ENCODE results near the gene DNAH10. TPM values are rescaled to one million over a fixed set of nuclear protein-coding genes. Genes with fewer than 3 reads are reported as not detected.

The DNAH10 gene
- total RNA-seq, 1 experiment from 2014 or later = 0.14 TPM

- no peaks in the 10 kb centered on the region for H3K4me1 Mint-ChIP-seq (ENCODE audit: low read depth, unreplicated experiment)
- intact Hi-C loops (cut with micrococcal nuclease; ENCODE audit: unreplicated experiment) = no loop called here
- peaks cover 5% of the 10 kb centered on the region for H3K36me3 Mint-ChIP-seq (ENCODE audit: insufficient read depth, unreplicated experiment)
- DNase-seq = no peak
- CTCF ChIA-PET = no interaction called here
- H3K27me3 Mint-ChIP-seq (ENCODE audit: unreplicated experiment) = peaks cover 45% of the 10 kb centered on the region
- no peak overlapping the region for H3K4me3 Mint-ChIP-seq (ENCODE audit: low read depth, unreplicated experiment)
- TF ChIP-seq CTCF (IDR thresholded peaks at IDR 0.05; ENCODE audit: unreplicated experiment) = no peak
- no peaks in the 10 kb centered on the region for H3K9me3 Mint-ChIP-seq (ENCODE audit: low read depth, unreplicated experiment)
- H3K27ac Mint-ChIP-seq (ENCODE audit: unreplicated experiment) = no peak overlapping the region
- no TSS peak for BruUV-seq (replicated peaks)
Measured at GRCh38 chr12:123916729-123917128, 154.6 kb downstream of the DNAH10 start.

GRCh38 chr12:123917337-123917850, 155.3 kb downstream of the DNAH10 start:
- no peak overlapping the region for H3K27ac Mint-ChIP-seq (ENCODE audit: unreplicated experiment)
- CTCF ChIA-PET = no interaction called here
- intact Hi-C loops (cut with micrococcal nuclease; ENCODE audit: unreplicated experiment) = no loop called here
- H3K36me3 Mint-ChIP-seq (ENCODE audit: insufficient read depth, unreplicated experiment) = peaks cover 3% of the 10 kb centered on the region
- no TSS peak for BruUV-seq (replicated peaks)
- H3K4me1 Mint-ChIP-seq (ENCODE audit: low read depth, unreplicated experiment) = no peaks in the 10 kb centered on the region
- H3K9me3 Mint-ChIP-seq (ENCODE audit: low read depth, unreplicated experiment) = no peaks in the 10 kb centered on the region
- TF ChIP-seq CTCF (IDR thresholded peaks at IDR 0.05; ENCODE audit: unreplicated experiment) = no peak
- no peak for DNase-seq
- no peak overlapping the region for H3K4me3 Mint-ChIP-seq (ENCODE audit: low read depth, unreplicated experiment)
- H3K27me3 Mint-ChIP-seq (ENCODE audit: unreplicated experiment) = peaks cover 45% of the 10 kb centered on the region

DNA sequence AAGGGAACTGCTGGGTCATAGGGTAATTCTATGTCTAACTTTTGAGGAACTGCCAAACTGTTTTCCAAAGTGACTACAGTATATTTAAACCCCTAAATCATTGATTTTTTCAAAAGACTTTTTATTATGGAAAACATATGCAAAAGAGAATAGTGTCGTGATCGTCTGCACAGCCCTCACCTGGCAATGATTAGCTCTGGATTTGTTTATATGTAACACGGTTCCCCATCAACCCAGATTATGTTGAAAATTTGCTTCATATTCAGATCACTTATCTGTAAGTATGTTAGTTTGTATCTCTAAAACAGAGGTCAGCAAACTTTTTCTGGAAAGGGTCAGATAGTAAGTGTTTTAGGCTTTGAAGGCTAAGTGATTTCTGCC, 157.9 kb downstream of the DNAH10 start:
- Mint-ChIP-seq H3K27ac (ENCODE audit: unreplicated experiment) (no peak overlapping the region), H3K9me3 (ENCODE audit: low read depth, unreplicated experiment) (no peaks in the 10 kb centered on the region), H3K4me3 (ENCODE audit: low read depth, unreplicated experiment) (no peak overlapping the region), H3K36me3 (ENCODE audit: insufficient read depth, unreplicated experiment) (no peaks in the 10 kb centered on the region), H3K27me3 (ENCODE audit: unreplicated experiment) (peaks cover 46% of the 10 kb centered on the region), H3K4me1 (ENCODE audit: low read depth, unreplicated experiment) (no peaks in the 10 kb centered on the region)
- DNase-seq = no peak
- intact Hi-C loops (cut with micrococcal nuclease; ENCODE audit: unreplicated experiment) = no loop called here
- CTCF ChIA-PET = no interaction called here
- no peak for TF ChIP-seq CTCF (IDR thresholded peaks at IDR 0.05; ENCODE audit: unreplicated experiment)
- no TSS peak for BruUV-seq (replicated peaks)

GRCh38 chr12:123923038-123923437, 160.9 kb downstream of the DNAH10 start:
- no peak overlapping the region for H3K27ac Mint-ChIP-seq (ENCODE audit: unreplicated experiment)
- peaks cover 22% of the 10 kb centered on the region for H3K27me3 Mint-ChIP-seq (ENCODE audit: unreplicated experiment)
- no peaks in the 10 kb centered on the region for H3K4me1 Mint-ChIP-seq (ENCODE audit: low read depth, unreplicated experiment)
- peaks cover 5% of the 10 kb centered on the region for H3K36me3 Mint-ChIP-seq (ENCODE audit: insufficient read depth, unreplicated experiment)
- no peak for TF ChIP-seq CTCF (IDR thresholded peaks at IDR 0.05; ENCODE audit: unreplicated experiment)
- H3K4me3 Mint-ChIP-seq (ENCODE audit: low read depth, unreplicated experiment) = no peak overlapping the region
- H3K9me3 Mint-ChIP-seq (ENCODE audit: low read depth, unreplicated experiment) = no peaks in the 10 kb centered on the region
- no peak for DNase-seq
- CTCF ChIA-PET = no interaction called here
- BruUV-seq (replicated peaks) = no TSS peak
- intact Hi-C loops (cut with micrococcal nuclease; ENCODE audit: unreplicated experiment) = no loop called here

All from Calu3 (cell line).